GM21367 (cell line): ENCODE results near the gene TBC1D17.

Experiments
- ATAC-seq: cut with Tn5 transposase; IDR thresholded peaks from one replicate; pipeline ENCODE4 v1.9.1; 2021; ENCODE audit not compliant: unreplicated experiment

Gene TBC1D17

GRCh38 chr19:49877020-49877878 lies at the start of gene TBC1D17, which contains the start of gene AKT1S1:
TBC1D17 (plus strand) TSS chr19:49877702; CDS start chr19:49877724, 22 bp downstream.
AKT1S1 (minus strand) TSS chr19:49877355; CDS start chr19:49873295, 4,060 bp downstream.
- ATAC-seq = peak; percentile 49

- no peak for ATAC-seq
Measured at GRCh38 chr19:49829200-49829599, 48.3 kb upstream of the TBC1D17 start.

- no peak for ATAC-seq
Measured at GRCh38 chr19:49829721-49830120, 47.8 kb upstream of the TBC1D17 start.

GRCh38 chr19:49830766-49831165 lies 46.7 kb upstream of the TBC1D17 start:
- ATAC-seq = no peak

GRCh38 chr19:49831592-49831991 lies 45.9 kb upstream of the TBC1D17 start:
- no peak for ATAC-seq

GRCh38 chr19:49832556-49832955 lies 44.9 kb upstream of the TBC1D17 start:
- no peak for ATAC-seq

- no peak for ATAC-seq
Measured at GRCh38 chr19:49833599-49833998, 43.9 kb upstream of the TBC1D17 start.

GRCh38 chr19:49835562-49835961 lies 41.9 kb upstream of the TBC1D17 start:
- no peak for ATAC-seq

GRCh38 chr19:49836176-49837008 lies 41.1 kb upstream of the TBC1D17 start:
- no peak for ATAC-seq

- ATAC-seq = no peak
Measured at GRCh38 chr19:49837009-49837310, 40.5 kb upstream of the TBC1D17 start.

- no peak for ATAC-seq
Measured at GRCh38 chr19:49837425-49837824, 40.1 kb upstream of the TBC1D17 start.

GRCh38 chr19:49838885-49839588 lies 38.5 kb upstream of the TBC1D17 start:
- ATAC-seq = no peak

GRCh38 chr19:49839713-49840112 lies 37.8 kb upstream of the TBC1D17 start:
- ATAC-seq = no peak

- no peak for ATAC-seq
Measured at GRCh38 chr19:49840321-49840720, 37.2 kb upstream of the TBC1D17 start.

GRCh38 chr19:49840736-49841249 lies 36.7 kb upstream of the TBC1D17 start:
- ATAC-seq = no peak

- ATAC-seq = peak; percentile 47
Measured at GRCh38 chr19:49843265-49843664, 34.2 kb upstream of the TBC1D17 start.

- ATAC-seq = no peak
Measured at GRCh38 chr19:49844138-49845095, 33.1 kb upstream of the TBC1D17 start.

- ATAC-seq = no peak
Measured at GRCh38 chr19:49845414-49845813, 32.1 kb upstream of the TBC1D17 start.

GRCh38 chr19:49846408-49846807 lies 31.1 kb upstream of the TBC1D17 start:
- ATAC-seq = no peak
